GM13977 (cell line): ENCODE results near the gene HADH.
A peak's percentile ranks its signal among the peaks of the same experiment; 100 is the strongest.

Experiments
- DNase-seq: peaks from one replicate; pipeline ENCODE4 v3.0.0; 2012; ENCODE audit warnings: low spot score
- CTCF ChIP-seq: IDR thresholded peaks from 2 replicates; pipeline ENCODE4 v1.5.1; 2012; ENCODE audit warnings: mild to moderate bottlenecking, control low read depth; ENCODE audit not compliant: insufficient read depth; ENCODE audit errors: extremely low read depth, missing control alignments
- in situ Hi-C: fragments of 300-500 bp; cut with MboI; formaldehyde crosslinking; loops from one replicate; pipeline ENCODE4 v1.12.0; 2022; ENCODE audit warnings: low sequenced_read_pairs, low pct_unique_long_range_greater_than_20kb, mixed read lengths, inconsistent platforms; ENCODE audit not compliant: unreplicated experiment

The HADH gene

GRCh38 chr4:108029731-108030130 is 40.0 kb downstream of the HADH start:
- DNase-seq: no peak
- in situ Hi-C loops: loop anchor here (10.0 kb wide), 1 partner anchor 545 kb away; no protein-coding TSS in a partner anchor
- no peak for TF ChIP-seq CTCF

GRCh38 chr4:108030332-108030731 is 40.6 kb downstream of the HADH start:
- DNase-seq: peak; percentile 70
- in situ Hi-C loops: no loop called here
- TF ChIP-seq CTCF: peak; percentile 85

GRCh38 chr4:108031427-108032083 is 41.9 kb downstream of the HADH start:
- in situ Hi-C loops: no loop called here
- DNase-seq: no peak
- TF ChIP-seq CTCF: no peak

- no peak for DNase-seq
- TF ChIP-seq CTCF: no peak
- in situ Hi-C loops: no loop called here
Observed at GRCh38 chr4:108033348-108033747, 43.7 kb downstream of the HADH start.

GRCh38 chr4:108034565-108034964 is 44.9 kb downstream of the HADH start:
- in situ Hi-C loops: no loop called here

GRCh38 chr4:108035691-108036090 is 46.0 kb downstream of the HADH start:
- in situ Hi-C loops: no loop called here
- TF ChIP-seq CTCF: no peak
- DNase-seq: no peak

More at GRCh38 chr4:108034565-108034964, 44.9 kb downstream of the HADH start:
- no peak for TF ChIP-seq CTCF
- DNase-seq: no peak
